H1 (cell line): ENCODE data around the gene FMNL2. TPM values are rescaled to one million over a fixed set of nuclear protein-coding genes. Genes with fewer than 3 reads are reported as not detected.

Experiments
- ATF2 ChIP-seq: IDR thresholded peaks from 2 replicates; pipeline ENCODE4 v1.6.1; 2012; ENCODE audit warnings: low read length, inconsistent platforms
- CEBPB ChIP-seq: IDR thresholded peaks from 2 replicates; pipeline ENCODE4 v1.6.1; 2012; ENCODE audit warnings: low read depth, low read length
- CREB1 ChIP-seq: IDR thresholded peaks from 2 replicates; pipeline ENCODE4 v1.6.1; 2012; ENCODE audit warnings: inconsistent platforms
- EP300 ChIP-seq, 2 experiments: IDR thresholded peaks; 1 replicate in 1 of 2; 2 replicates in 1 of 2; pipeline ENCODE4 v1.6.1; 2011 to 2012; ENCODE audit warnings: low read depth in 2 of 2, low read length in 2 of 2, mild to moderate bottlenecking in 2 of 2, borderline replicate concordance in 1 of 2, inconsistent platforms in 1 of 2, moderate library complexity in 1 of 2
- RAD21 ChIP-seq, 2 experiments: IDR thresholded peaks in 1 of 2; conservative IDR thresholded peaks in 1 of 2; 2 replicates each; pipeline ENCODE4 v1.6.1; 2011; ENCODE audit warnings: low read depth in 2 of 2, low read length in 2 of 2, improper control_type of control experiment in 1 of 2, inconsistent platforms in 1 of 2, mild to moderate bottlenecking in 1 of 2, moderate library complexity in 1 of 2
- RBBP5 ChIP-seq: IDR thresholded peaks from 2 replicates; pipeline ENCODE4 v1.7.1; 2012; ENCODE audit warnings: low read depth, mild to moderate bottlenecking, inconsistent platforms, low read length, moderate library complexity, borderline replicate concordance
- SP2 ChIP-seq: IDR thresholded peaks from 2 replicates; pipeline ENCODE4 v1.6.1; 2012; ENCODE audit warnings: mild to moderate bottlenecking, low read length, inconsistent platforms
- TAF7 ChIP-seq: optimal IDR thresholded peaks from 2 replicates; pipeline ENCODE3; 2011; ENCODE audit warnings: low read depth, mild to moderate bottlenecking, inconsistent platforms, low read length, moderate library complexity, borderline replicate concordance
- TEAD4 ChIP-seq: IDR thresholded peaks from 2 replicates; pipeline ENCODE4 v1.6.1; 2012; ENCODE audit warnings: low read depth, low read length, inconsistent platforms, mixed read lengths
- polyA plus RNA-seq, 7 experiments: library from polyadenylated mRNA; depleted of rRNA in 3 of 7; stranded (reverse) in 5 of 7; unstranded in 2 of 7; fragments of >200 nt in 5 of 7; fragments of 200-250 nt in 2 of 7; gene quantifications; 1 replicate in 5 of 7; 2 replicates in 1 of 7; 4 replicates in 1 of 7; pipeline versions ENCODE4 v1.2.1 to v1.2.3, GENCODE V29; 2011 to 2013; ENCODE audit warnings: missing spikeins in 2 of 7, mixed read lengths in 2 of 7
- total RNA-seq: library from RNA; stranded (reverse); fragmentation: NEBNext Ultra II Directional; extraction: Animal tissue kit (Norgen Biotek cat#: 25700); gene quantifications from 2 replicates; pipeline ENCODE4 v1.2.1, GENCODE V29; 2021

FMNL2 gene
- total and polyA plus RNA-seq, 2 of the 8 experiments (the other 6 are each of a cell fraction or from before 2014, with no cell fraction given) = 15.5 to 45.1 TPM

- TF ChIP-seq TEAD4 (no peak), TAF7 (no peak), CREB1 (no peak), RAD21 (IDR thresholded peaks at IDR 0.05 in 1 of 2, conservative IDR thresholded peaks at IDR 0.05 in 1 of 2; ENCODE audit: low read depth in 2 of 2, low read length in 2 of 2) (no peak), RBBP5 (no peak), SP2 (no peak), EP300 (IDR thresholded peaks at IDR 0.05; ENCODE audit: borderline replicate concordance in 1 of 2, low read depth in 2 of 2, low read length in 2 of 2) (no peak), ATF2 (no peak), CEBPB (no peak)
These were observed 202.2 kb downstream of the FMNL2 start (continued) for GRCh38 chr2:152537081-152537651.
